K562 (cell line): ENCODE results near the gene REXO2. TPM values are rescaled to one million over a fixed set of nuclear protein-coding genes. Genes with fewer than 3 reads are reported as not detected.

Source experiments
- ATAC-seq: fragments of 200-7000 bp; cut with Tn5 transposase; 3 replicates; pipeline ENCODE4 v1.9.1; 2020; ENCODE audit warnings: moderate library complexity
- BruUV-seq: library from RNA; stranded (reverse); fragments of 400-500 nt; replicated peaks from 2 replicates; lab custom pipeline; 2021; lab: Mats Ljungman, UMichigan
- CTCF ChIA-PET: fragments of 300-600 bp; formaldehyde crosslinking; extraction: SDS; loops from one replicate; lab custom pipeline; 2021; ENCODE audit warnings: low intra/inter-chr PET ratio; lab: Yijun Ruan, JAX
- POLR2A ChIA-PET: fragments of 300-600, 350-650 bp; sonication (Branson Sonifier 250); formaldehyde crosslinking; extraction: SDS; loops from one replicate; lab custom pipeline; 2021; ENCODE audit warnings: antibody characterized with exemption, inconsistent platforms; lab: Yijun Ruan, JAX
- DNase-seq, 4 experiments: peaks; one replicate each; pipeline versions ENCODE4 v3.0.0 to v3.0.0-alpha.2; 2011 to 2018; ENCODE audit warnings: low spot score in 3 of 4, mixed read lengths in 3 of 4; ENCODE audit errors: extremely low read depth in 1 of 4
- FAIRE-seq: peaks from 2 replicates; lab custom pipeline; 2011; peaks lifted over from hg19 to GRCh38; lab: Jason Lieb, UNC
- H2AFZ ChIP-seq: 2 replicates; pipeline ENCODE4 v1.6.0; 2011; ENCODE audit warnings: low read depth, low read length, control low read depth, inconsistent platforms
- H3K27ac ChIP-seq: fragments of 200-600 bp; 3 replicates; pipeline ENCODE4 v1.8.0; 2011; ENCODE audit warnings: low read depth, mild to moderate bottlenecking, control low read depth, inconsistent platforms, low read length, moderate library complexity, mixed read lengths; ENCODE audit errors: extremely low read depth
- H3K27me3 ChIP-seq, 2 experiments: fragments of 300-600 bp in 1 of 2; 2 replicates in 1 of 2; 3 replicates in 1 of 2; pipeline versions ENCODE4 v1.6.0 to v1.8.0; 2011; ENCODE audit warnings: inconsistent platforms in 2 of 2, low read length in 2 of 2, mild to moderate bottlenecking in 1 of 2, mixed read lengths in 1 of 2, moderate library complexity in 1 of 2; ENCODE audit not compliant: control insufficient read depth in 2 of 2, insufficient read depth in 2 of 2
- H3K36me3 ChIP-seq: fragments of 300-600 bp; 3 replicates; pipeline ENCODE4 v1.8.0; 2011; ENCODE audit warnings: mild to moderate bottlenecking, low read length, inconsistent platforms; ENCODE audit not compliant: control insufficient read depth, insufficient read depth
- H3K4me1 ChIP-seq, 2 experiments: fragments of 200-600 bp in 1 of 2; replicated peaks in 1 of 2; 2 replicates in 1 of 2; 3 replicates in 1 of 2; pipeline versions ENCODE4 v1.5.1 to v1.8.0; 2011; ENCODE audit warnings: inconsistent platforms in 2 of 2, low read length in 2 of 2, mild to moderate bottlenecking in 1 of 2, mixed read lengths in 1 of 2, moderate library complexity in 1 of 2; ENCODE audit not compliant: control insufficient read depth in 2 of 2, insufficient read depth in 2 of 2
- H3K4me2 ChIP-seq: 2 replicates; pipeline ENCODE4 v1.6.1; 2011; ENCODE audit warnings: low read length, control low read depth, inconsistent platforms, mixed read lengths; ENCODE audit not compliant: insufficient read depth
- H3K4me3 ChIP-seq: fragments of 200-600 bp; sonication (generic), shearing (Covaris generic); 2 replicates; pipeline ENCODE4 v1.5.1; 2016; ENCODE audit warnings: control low read depth, inconsistent platforms
- H3K79me2 ChIP-seq: fragments of 200-600 bp; 3 replicates; pipeline ENCODE4 v1.8.0; 2011; ENCODE audit warnings: low read length, inconsistent platforms; ENCODE audit not compliant: control insufficient read depth, insufficient read depth
- H3K9ac ChIP-seq, 2 experiments: 2 replicates each; pipeline versions ENCODE4 v1.6.0 to v1.6.1; 2011; ENCODE audit warnings: low read depth in 2 of 2, low read length in 2 of 2, control low read depth in 1 of 2, inconsistent platforms in 1 of 2, mild to moderate bottlenecking in 1 of 2, mixed read lengths in 1 of 2; ENCODE audit not compliant: insufficient read depth in 1 of 2
- H3K9me1 ChIP-seq: one replicate; pipeline ENCODE4 v1.6.0; 2011; ENCODE audit warnings: inconsistent platforms, mild to moderate bottlenecking, low read length, moderate library complexity; ENCODE audit not compliant: control insufficient read depth, insufficient read depth
- H3K9me3 ChIP-seq: replicated peaks from 2 replicates; pipeline ENCODE4 v1.5.1; 2011; ENCODE audit warnings: low read depth, low read length, inconsistent platforms; ENCODE audit not compliant: control insufficient read depth, insufficient read depth
- H4K20me1 ChIP-seq: replicated peaks from 2 replicates; pipeline ENCODE4 v1.6.1; 2011; ENCODE audit warnings: low read length, inconsistent platforms, mixed read lengths; ENCODE audit not compliant: control insufficient read depth, insufficient read depth
- ARHGAP35 ChIP-seq: fragments of 450-650 bp; IDR thresholded peaks from 2 replicates; pipeline ENCODE4 v1.6.1; 2018; ENCODE audit not compliant: partially characterized antibody
- BCOR ChIP-seq: fragments of 450-650 bp; IDR thresholded peaks from 2 replicates; pipeline ENCODE4 v1.6.1; 2016
- CBFA2T2 ChIP-seq: fragments of 450-650 bp; conservative IDR thresholded peaks from 2 replicates; pipeline ENCODE4 v1.6.1; 2017; ENCODE audit warnings: mild to moderate bottlenecking
- CBFA2T3 ChIP-seq: fragments of 450-650 bp; IDR thresholded peaks from 2 replicates; pipeline ENCODE4 v1.6.1; 2017
- DPF2 ChIP-seq: fragments of 450-650 bp; IDR thresholded peaks from 2 replicates; pipeline ENCODE4 v1.6.1; 2016
- EP300 ChIP-seq: IDR thresholded peaks from 2 replicates; pipeline ENCODE4 v1.6.1; 2012; ENCODE audit warnings: low read length, improper control_type of control experiment
- GATAD2B ChIP-seq: fragments of 450-650 bp; IDR thresholded peaks from 2 replicates; pipeline ENCODE4 v1.6.1; 2017; ENCODE audit warnings: mild to moderate bottlenecking, borderline replicate concordance
- KLF1 ChIP-seq: fragments of 450-650 bp; IDR thresholded peaks from 2 replicates; pipeline ENCODE4 v1.6.1; 2016; ENCODE audit warnings: missing genetic modification characterization, missing compliant biosample characterization
- MAFG ChIP-seq: fragments of 450-650 bp; conservative IDR thresholded peaks from 2 replicates; pipeline ENCODE4 v1.6.1; 2016; ENCODE audit warnings: missing genetic modification characterization, missing compliant biosample characterization
- NFE2 ChIP-seq: IDR thresholded peaks from 2 replicates; pipeline ENCODE4 v1.6.1; 2014; ENCODE audit warnings: antibody characterized with exemption, low read depth
- POLR2AphosphoS5 ChIP-seq: IDR thresholded peaks from 2 replicates; pipeline ENCODE4 v1.6.1; 2011; ENCODE audit warnings: mild to moderate bottlenecking, low read depth, low read length, moderate library complexity; ENCODE audit not compliant: control insufficient read depth, insufficient read depth
- POLR2H ChIP-seq: IDR thresholded peaks from 2 replicates; pipeline ENCODE4 v1.6.1; 2016; ENCODE audit warnings: missing genetic modification characterization, low read depth, mild to moderate bottlenecking, control low read depth, missing compliant biosample characterization, moderate library complexity
- SMARCA4 ChIP-seq: fragments of 450-650 bp; IDR thresholded peaks from 2 replicates; pipeline ENCODE4 v1.6.1; 2016
- SMARCB1 ChIP-seq: IDR thresholded peaks from 2 replicates; pipeline ENCODE4 v1.6.1; 2011; ENCODE audit warnings: improper control_type of control experiment, low read depth; ENCODE audit not compliant: insufficient read length
- STAT5A ChIP-seq: IDR thresholded peaks from 2 replicates; pipeline ENCODE4 v1.6.1; 2012; ENCODE audit warnings: low read length, inconsistent platforms, borderline replicate concordance
- TAL1 ChIP-seq: fragments of 450-650 bp; IDR thresholded peaks from 2 replicates; pipeline ENCODE4 v1.6.1; 2016; ENCODE audit warnings: mild to moderate bottlenecking
- TCF3 ChIP-seq: sonication (generic); formaldehyde crosslinking; IDR thresholded peaks from 2 replicates; pipeline ENCODE4 v1.4.0; 2020; ENCODE audit warnings: mild to moderate bottlenecking, missing genetic modification reagents
- TEAD4 ChIP-seq, 2 experiments: sonication (generic) in 1 of 2; formaldehyde crosslinking in 1 of 2; IDR thresholded peaks; 2 replicates each; pipeline versions ENCODE4 v1.6.1 to v1.8.0; 2012 to 2022; ENCODE audit warnings: borderline replicate concordance in 1 of 2, inconsistent platforms in 1 of 2, low read length in 1 of 2, mild to moderate bottlenecking in 1 of 2, missing genetic modification reagents in 1 of 2
- ZNF124 ChIP-seq: sonication (generic); formaldehyde crosslinking; IDR thresholded peaks from 2 replicates; pipeline ENCODE4 v1.8.1; 2022; ENCODE audit warnings: missing genetic modification reagents
- WGBS: fragments of 100-300 bp; shearing (Covaris generic); methylation state at CpG from one replicate; pipeline ENCODE4 v1.1.6; 2016; ENCODE audit warnings: low coverage, mixed read lengths; ENCODE audit not compliant: insufficient coverage; ENCODE audit errors: missing lambda C conversion rate; 5-methylcytosine and 5-hydroxymethylcytosine counted together
- in situ Hi-C: fragments of 300-500 bp; cut with MboI; formaldehyde crosslinking; loops from 4 replicates; pipeline ENCODE4 v1.15.0; 2018; ENCODE audit warnings: inconsistent platforms, mixed read lengths
- intact Hi-C: fragments of 100-400 bp; cut with micrococcal nuclease; formaldehyde crosslinking; loops from 2 replicates; pipeline ENCODE4 v1.14.2; 2022
- polyA plus RNA-seq, 8 experiments: library from polyadenylated mRNA; depleted of rRNA in 4 of 8; stranded (reverse) in 5 of 8; unstranded in 3 of 8; fragments of >200 nt; fragmentation: Nextera tagmentation in 2 of 8; fragmentation: Illumina TruSeq in 1 of 8; extraction: Ambion mirVana in 2 of 8; extraction: Trizol in 1 of 8; gene quantifications; 2 replicates each; pipeline versions ENCODE4 v1.2.1 to v1.2.3, GENCODE V29; 2011 to 2014; ENCODE audit warnings: inconsistent platforms in 1 of 8, missing spikeins in 1 of 8
- total RNA-seq, 7 experiments: library from RNA; depleted of rRNA in 6 of 7; stranded (reverse); fragments of >200 nt in 6 of 7; fragmentation: Illumina TruSeq in 2 of 7; extraction: Trizol in 2 of 7; gene quantifications; 2 replicates each; pipeline versions ENCODE4 v1.2.1 to v1.2.3, GENCODE V29; 2011 to 2021; ENCODE audit warnings: low replicate concordance in 1 of 7

Gene REXO2
- total and polyA plus RNA-seq, 9 of the 15 experiments (the other 6 are each of a cell fraction or from before 2014, with no cell fraction given), result 143 to 370 (median 193) TPM

DNA sequence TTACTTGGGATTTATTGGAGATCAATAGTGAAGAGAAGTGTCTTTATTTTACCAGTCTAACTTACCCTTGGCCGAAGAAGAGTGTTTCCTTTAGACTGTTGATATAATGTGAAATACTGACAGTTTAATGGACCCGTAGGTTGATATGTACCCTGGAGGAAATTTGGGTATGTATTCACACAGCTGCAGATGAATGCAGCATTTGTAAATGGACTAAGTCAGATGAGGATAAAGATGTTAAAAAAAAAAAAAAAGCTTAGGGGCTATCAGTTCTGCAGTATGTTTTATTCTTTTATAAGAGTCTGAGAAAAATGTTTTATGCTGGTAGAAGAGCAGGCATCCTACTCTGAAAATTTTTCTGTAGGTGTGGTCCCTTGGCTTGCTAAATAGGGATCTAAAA is 2.7 kb downstream of the REXO2 start:
- H3K4me1 ChIP-seq, result peaks cover 7 to 16% of the 10 kb centered on the region in 2 experiments; a peak in 3 of 5 replicates
- peak overlapping the region in 1 of 2 experiments; percentile 81; a peak in 2 of 4 replicates for H3K9ac ChIP-seq
- in situ Hi-C loops (no loop called here), intact Hi-C loops (loop anchor here (5.0 kb wide), 1 partner anchor 100 kb away; no protein-coding TSS in a partner anchor)
- H3K9me3 ChIP-seq, result no peaks in the 10 kb centered on the region
- peak overlapping the region; percentile 91 for H3K4me2 ChIP-seq
- H3K27ac ChIP-seq, result peak overlapping the region; percentile 85; the same call in 2 of the 3 replicates
- CTCF ChIA-PET, result no interaction called here
- TF ChIP-seq ARHGAP35 (no peak), POLR2H (tag) (0 out of 2 replicates have a peak, but pooled peaks have one; percentile 42)
- no peaks in the 10 kb centered on the region for H4K20me1 ChIP-seq
- no TSS peak for BruUV-seq
- POLR2A ChIA-PET, result interaction anchor here (1.7 kb wide), 1 partner anchor 11 kb away, joined by 12 read pairs; no protein-coding TSS in a partner anchor
- H3K9me1 ChIP-seq, result no peaks in the 10 kb centered on the region
- no peak overlapping the region for H2AFZ ChIP-seq
- no peak for ATAC-seq
- no peak overlapping the region; the same call in 1 of the 2 replicates for H3K4me3 ChIP-seq
- DNase-seq, result no peak
- FAIRE-seq, result no peak
- H3K79me2 ChIP-seq, result peaks cover 74% of the 10 kb centered on the region
- peaks cover 38% of the 10 kb centered on the region for H3K36me3 ChIP-seq
- 10% methylated on average over 2 of the region's 2 CpGs for WGBS
- no peaks in the 10 kb centered on the region for H3K27me3 ChIP-seq

DNA sequence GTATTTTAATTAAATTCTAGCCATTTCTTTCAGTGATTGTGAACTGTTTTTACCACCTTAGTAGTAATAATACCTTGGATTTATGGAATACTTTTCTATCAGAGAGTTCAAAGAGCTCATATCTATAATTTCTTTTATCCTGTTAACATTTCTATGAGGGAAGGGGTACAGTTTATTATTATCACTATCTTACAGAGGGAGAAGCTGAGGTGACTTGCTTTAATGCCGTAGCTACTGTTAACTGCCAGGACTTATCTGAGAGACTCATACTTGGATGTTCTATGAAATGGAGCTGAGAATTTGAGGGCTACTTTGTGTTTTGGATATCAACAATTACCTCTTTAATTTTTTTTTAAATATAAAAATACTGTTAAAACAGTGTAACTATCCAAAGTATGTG is 3.3 kb downstream of the REXO2 start:
- Histone ChIP-seq H3K27me3 (no peaks in the 10 kb centered on the region), H3K27ac (peak overlapping the region; percentile 85; the same call in 2 of the 3 replicates), H3K4me2 (peak overlapping the region; percentile 36), H2AFZ (no peak overlapping the region), H4K20me1 (no peaks in the 10 kb centered on the region), H3K79me2 (peaks cover 79% of the 10 kb centered on the region), H3K9me1 (no peaks in the 10 kb centered on the region), H3K9ac (peak overlapping the region in 1 of 2 experiments; percentile 81; a peak in 2 of 4 replicates), H3K36me3 (peaks cover 43% of the 10 kb centered on the region), H3K9me3 (no peaks in the 10 kb centered on the region), H3K4me3 (peak overlapping the region; percentile 7; the same call in 1 of the 2 replicates), H3K4me1 (peaks cover 7 to 17% of the 10 kb centered on the region in 2 experiments)
- intact Hi-C loops, result loop anchor here (5.0 kb wide), 1 partner anchor 100 kb away; no protein-coding TSS in a partner anchor
- peak; percentile 51 for FAIRE-seq
- in situ Hi-C loops, result no loop called here
- ChIA-PET CTCF (no interaction called here), POLR2A (interaction anchor here (0.8 to 1.7 kb wide), 2 partner anchors 10 to 25 kb away, joined by 3 to 12 read pairs; no protein-coding TSS in a partner anchor)
- ATAC-seq, result peak; percentile 41
- 0% methylated on average over 1 of the region's 1 CpG for WGBS
- no TSS peak for BruUV-seq
- DNase-seq, result peak in 2 of 4 experiments; percentile 52 to 63
- TF ChIP-seq TEAD4 (IDR thresholded peaks at IDR 0.05; ENCODE audit: low read length), result peak; percentile 23; the same call in 1 of the 2 replicates
- no peak for TF ChIP-seq TEAD4 (CRISPR knock-in tag; IDR thresholded peaks at IDR 0.05; ENCODE audit: borderline replicate concordance)
- peak; percentile 52; the same call in 1 of the 2 replicates for TF ChIP-seq TAL1
- TF ChIP-seq CBFA2T2, result peak; percentile 44; the same call in 1 of the 2 replicates
- no peak; the same call in 1 of the 2 replicates for TF ChIP-seq STAT5A
- peak; percentile 73 for TF ChIP-seq CBFA2T3
- TF ChIP-seq SMARCB1, result peak; percentile 21
- TF ChIP-seq POLR2AphosphoS5, result 0 out of 2 replicates have a peak, but pooled peaks have one; percentile 21
- TF ChIP-seq BCOR, result no peak
- TF ChIP-seq MAFG (tag), result peak; percentile 17; the same call in 1 of the 2 replicates
- TF ChIP-seq POLR2H (tag), result peak; percentile 27; the same call in 1 of the 2 replicates
- TF ChIP-seq SMARCA4, result peak; percentile 73
- peak; percentile 56 for TF ChIP-seq TCF3
- no peak for TF ChIP-seq ZNF124 (CRISPR knock-in tag)
- TF ChIP-seq GATAD2B, result peak; percentile 46; the same call in 1 of the 2 replicates
- peak; percentile 85; the same call in 1 of the 2 replicates for TF ChIP-seq EP300
- peak; percentile 55 for TF ChIP-seq NFE2
- TF ChIP-seq DPF2, result peak; percentile 68; the same call in 1 of the 2 replicates
- TF ChIP-seq KLF1, result no peak
